Keratinocyte (primary cell): Measurements from ENCODE around the gene BASP1.

Experiments
- EZH2 ChIP-seq: IDR thresholded peaks from one replicate; pipeline ENCODE4 v1.6.1; 2012; ENCODE audit warnings: inconsistent platforms, mild to moderate bottlenecking, low read length, moderate library complexity
- TF ChIP-seq, protein P1 (sequence below), 3 experiments: IDR thresholded peaks in 1 of 3; conservative IDR thresholded peaks in 1 of 3; optimal IDR thresholded peaks in 1 of 3; 2 replicates in 2 of 3; 3 replicates in 1 of 3; pipeline versions ENCODE3 to v1.5.1; 2011; ENCODE audit warnings: low read length in 3 of 3, mild to moderate bottlenecking in 3 of 3, moderate library complexity in 2 of 3, control low read depth in 1 of 3, inconsistent platforms in 1 of 3; ENCODE audit not compliant: insufficient read depth in 2 of 3; ENCODE audit errors: extremely low read depth in 1 of 3

- TF ChIP-seq, protein P1, sequence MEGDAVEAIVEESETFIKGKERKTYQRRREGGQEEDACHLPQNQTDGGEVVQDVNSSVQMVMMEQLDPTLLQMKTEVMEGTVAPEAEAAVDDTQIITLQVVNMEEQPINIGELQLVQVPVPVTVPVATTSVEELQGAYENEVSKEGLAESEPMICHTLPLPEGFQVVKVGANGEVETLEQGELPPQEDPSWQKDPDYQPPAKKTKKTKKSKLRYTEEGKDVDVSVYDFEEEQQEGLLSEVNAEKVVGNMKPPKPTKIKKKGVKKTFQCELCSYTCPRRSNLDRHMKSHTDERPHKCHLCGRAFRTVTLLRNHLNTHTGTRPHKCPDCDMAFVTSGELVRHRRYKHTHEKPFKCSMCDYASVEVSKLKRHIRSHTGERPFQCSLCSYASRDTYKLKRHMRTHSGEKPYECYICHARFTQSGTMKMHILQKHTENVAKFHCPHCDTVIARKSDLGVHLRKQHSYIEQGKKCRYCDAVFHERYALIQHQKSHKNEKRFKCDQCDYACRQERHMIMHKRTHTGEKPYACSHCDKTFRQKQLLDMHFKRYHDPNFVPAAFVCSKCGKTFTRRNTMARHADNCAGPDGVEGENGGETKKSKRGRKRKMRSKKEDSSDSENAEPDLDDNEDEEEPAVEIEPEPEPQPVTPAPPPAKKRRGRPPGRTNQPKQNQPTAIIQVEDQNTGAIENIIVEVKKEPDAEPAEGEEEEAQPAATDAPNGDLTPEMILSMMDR (optimal IDR thresholded peaks at IDR 0.05 in 1 of 3, IDR thresholded peaks at IDR 0.05 in 1 of 3, conservative IDR thresholded peaks at IDR 0.05 in 1 of 3; ENCODE audit: extremely low read depth in 1 of 3, insufficient read depth in 2 of 3, low read length in 3 of 3), result no peak
- no peak for TF ChIP-seq EZH2
These were observed 70.2 kb downstream of the BASP1 start for GRCh38 chr5:17287501-17288155.
